ENCODE data around the gene PPP1R3E. TPM values are rescaled to one million over a fixed set of nuclear protein-coding genes. Genes with fewer than 3 reads are reported as not detected.
"Not testable (repeated sequence)": the region's sequence is repeated elsewhere in the genome, so short reads cannot be mapped to it uniquely, and the experiment has no call there.

PPP1R3E gene
- 6.8 and 7.5 TPM in 2 replicates for total RNA-seq (2014; rRNA removed; shearing (Covaris generic))
- polyA plus RNA-seq (2014; cell fraction: nucleus; rRNA removed), result 27.0 and 28.8 TPM in 2 replicates

DNA sequence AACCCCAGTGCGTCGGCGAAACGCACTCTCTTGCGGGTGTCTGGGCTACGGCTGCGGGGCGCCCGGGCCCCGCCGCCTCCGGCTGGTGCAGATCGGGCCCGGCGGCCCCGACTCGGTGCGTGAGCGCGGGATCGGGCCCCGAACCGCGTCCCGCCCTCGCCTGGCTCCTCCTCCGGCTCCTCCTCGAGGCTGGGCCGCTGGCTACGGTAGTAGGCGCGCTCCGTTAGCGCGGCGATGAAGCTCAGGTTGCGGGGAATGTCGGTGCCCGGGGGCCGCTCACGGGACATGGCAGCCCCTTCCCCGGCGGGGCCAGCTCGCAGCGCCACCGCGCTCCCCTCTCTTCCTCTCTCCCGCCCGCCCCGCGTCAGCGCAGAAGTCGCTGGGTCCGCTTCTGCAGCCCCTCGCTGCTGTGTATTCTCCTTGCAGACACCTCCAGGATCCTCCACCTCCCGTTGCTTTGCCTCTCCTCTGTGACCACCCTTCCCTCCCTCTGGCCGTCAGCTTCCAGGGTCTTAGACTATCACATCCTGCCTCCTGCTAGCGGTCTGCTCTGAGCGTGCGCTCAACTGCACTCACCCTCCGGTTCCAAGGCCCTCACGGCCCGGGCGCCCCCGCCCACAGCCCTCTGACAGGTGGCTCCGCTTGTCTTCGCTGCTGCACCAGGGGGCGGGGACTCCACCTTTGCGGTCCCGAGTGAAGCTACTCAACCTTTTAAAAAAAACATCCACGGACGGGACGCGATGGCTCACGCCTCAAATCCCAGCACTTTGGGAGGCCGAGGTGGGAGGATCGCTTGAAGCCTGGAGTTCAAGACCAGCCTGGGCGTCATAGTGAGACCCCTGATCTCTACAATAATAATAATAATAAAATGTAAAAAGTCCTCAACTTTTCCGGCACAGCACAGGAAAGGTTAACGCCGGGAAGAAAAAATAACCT, at the start of gene PPP1R3E:
Gene PPP1R3E, minus strand, starts transcription at position 570 of the 936 bp plus-strand sequence. Its CDS starts 283 bp downstream, at position 287.
- no peak for DNase-seq (ENCODE audit: extremely low read depth, low read depth)

DNA sequence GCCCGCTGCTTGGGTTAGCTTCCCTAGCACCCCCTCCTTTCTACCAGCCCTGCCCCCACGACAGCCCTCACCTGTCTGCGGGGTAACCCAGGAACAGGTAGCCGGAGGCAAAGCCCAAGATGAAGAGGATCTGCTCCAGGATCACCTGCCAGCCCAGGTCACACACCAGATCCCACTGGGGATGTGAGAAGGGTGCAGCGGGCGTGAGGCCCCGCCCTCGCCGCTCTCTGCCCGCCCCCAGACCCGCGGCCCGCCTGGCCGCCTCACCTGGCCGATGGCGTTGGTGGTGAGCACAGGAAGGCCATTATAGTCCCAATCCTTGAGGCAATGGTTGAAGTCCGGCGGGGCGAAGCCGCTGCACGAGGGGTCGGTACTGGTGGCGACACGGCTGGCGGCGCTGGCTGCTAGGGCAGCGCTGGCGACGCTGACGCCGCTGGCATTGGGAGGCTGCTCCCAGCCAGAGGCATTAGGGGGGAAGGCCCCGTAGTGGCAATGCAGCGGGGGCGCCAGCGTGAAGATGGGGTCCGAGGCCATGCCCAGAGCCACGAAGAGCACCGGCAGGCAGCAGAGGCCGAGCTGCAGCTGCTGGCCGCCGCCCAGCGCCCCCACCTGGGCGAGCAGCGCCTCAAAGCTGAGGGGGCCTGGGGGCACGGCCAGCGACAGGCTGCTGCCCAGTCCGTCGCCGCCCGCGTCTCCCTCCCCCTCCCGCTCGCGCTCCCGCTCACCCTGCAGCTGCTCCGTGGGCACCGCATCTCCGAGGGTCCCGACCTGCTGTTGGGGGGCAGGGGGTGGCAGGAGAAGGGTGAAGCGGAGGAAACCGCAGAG, 49.2 kb upstream of the PPP1R3E start:
- DNase-seq (ENCODE audit: extremely low read depth, low read depth), result no peak

GRCh38 chr14:23349156-23349845, 46.6 kb upstream of the PPP1R3E start:
- DNase-seq (ENCODE audit: extremely low read depth, low read depth), result no peak

GRCh38 chr14:23348297-23348655, 45.6 kb upstream of the PPP1R3E start:
- no peak for DNase-seq (ENCODE audit: extremely low read depth, low read depth)

- no peak for DNase-seq (ENCODE audit: extremely low read depth, low read depth)
Measured at GRCh38 chr14:23347406-23348296, 45.0 kb upstream of the PPP1R3E start.

DNA sequence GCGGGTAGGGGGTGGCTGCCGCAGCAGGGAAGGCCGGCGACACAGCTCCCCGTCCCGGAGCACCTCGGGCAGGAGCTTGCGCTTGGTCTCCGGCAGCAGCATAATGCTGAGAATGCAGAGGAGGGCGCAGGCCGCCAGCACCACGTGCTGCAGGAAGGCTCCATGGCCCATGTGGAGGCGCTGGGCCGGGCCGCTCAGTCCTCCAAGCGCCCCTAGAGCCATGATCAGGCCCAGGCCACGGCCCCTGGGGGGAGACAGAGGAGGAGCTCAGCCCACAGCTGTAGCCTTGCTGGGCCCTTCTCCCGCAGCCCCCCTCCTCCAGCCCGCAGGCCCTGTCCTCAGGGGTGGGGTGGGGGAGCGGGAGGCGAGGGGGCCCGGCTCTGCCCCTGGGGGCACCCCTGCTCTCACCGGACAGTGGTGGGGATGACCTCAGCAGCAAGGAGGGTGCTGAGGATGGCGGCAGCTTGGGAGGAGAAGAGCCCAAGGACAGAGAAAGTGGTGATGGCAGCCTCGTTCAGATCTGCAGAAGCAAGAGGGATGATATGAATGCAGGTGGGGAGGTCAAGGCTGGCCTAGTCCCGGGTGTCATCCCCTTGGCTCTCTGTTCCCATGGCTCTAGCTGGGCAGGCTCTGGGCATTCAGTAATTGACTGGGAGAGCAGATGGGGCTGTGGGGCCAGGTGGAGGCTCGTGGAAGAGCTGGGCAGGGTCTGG, 44.2 kb upstream of the PPP1R3E start:
- DNase-seq (ENCODE audit: extremely low read depth, low read depth), result no peak

DNA sequence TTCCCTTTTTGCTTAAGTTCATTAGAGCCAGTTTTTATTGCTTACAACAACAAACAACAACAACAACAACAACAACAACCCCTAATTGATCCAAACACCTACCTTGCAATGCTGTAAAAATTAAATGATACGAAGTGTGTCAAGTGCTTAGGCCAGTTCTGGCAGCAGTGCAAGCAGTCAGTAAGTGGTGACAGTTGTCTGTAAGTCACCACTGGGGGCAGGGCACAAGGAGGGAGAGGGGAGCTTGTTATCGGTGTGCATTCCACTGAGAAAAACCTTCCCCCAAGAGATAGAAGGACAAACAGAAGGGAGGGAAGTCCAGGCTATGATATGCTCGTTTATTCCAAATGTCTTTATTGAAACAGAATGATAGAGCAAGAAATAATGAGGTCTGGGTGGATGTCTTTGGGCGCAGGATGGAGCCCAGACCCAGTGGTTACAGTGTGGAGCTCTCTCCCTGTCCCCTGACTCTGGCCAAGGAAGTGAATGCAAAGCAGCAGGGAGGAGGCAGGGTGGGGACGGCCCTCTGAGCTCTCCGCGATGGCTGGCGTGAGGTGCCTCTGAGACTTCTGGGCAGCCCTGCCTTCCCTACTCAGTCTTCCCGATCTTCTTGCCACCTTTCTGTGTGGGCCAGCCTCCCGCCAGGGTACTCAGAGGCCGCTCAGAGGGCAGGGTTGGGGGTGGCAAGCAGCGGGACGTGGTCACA, 43.5 kb upstream of the PPP1R3E start:
- DNase-seq (ENCODE audit: extremely low read depth, low read depth), result no peak

DNA sequence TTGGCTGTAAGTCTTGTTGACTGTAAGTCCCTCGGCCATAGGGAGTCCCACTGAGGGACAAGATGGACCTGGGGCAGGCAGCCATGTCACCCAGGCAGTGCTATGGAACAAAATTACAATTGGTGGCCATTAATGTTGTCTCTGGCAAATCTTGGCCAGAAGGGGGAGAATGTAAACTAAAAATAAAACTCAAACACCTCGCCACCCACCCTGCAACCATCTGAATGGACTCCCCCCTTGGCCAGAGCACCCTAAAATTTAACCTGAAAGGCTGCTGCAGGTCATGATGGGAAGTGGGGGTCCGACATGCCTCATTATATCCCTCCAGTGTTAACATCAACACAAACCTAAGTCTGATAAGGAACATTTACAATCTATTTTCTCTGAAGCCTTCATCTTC, 41.8 kb upstream of the PPP1R3E start:
- no peak for DNase-seq (ENCODE audit: extremely low read depth, low read depth)

DNA sequence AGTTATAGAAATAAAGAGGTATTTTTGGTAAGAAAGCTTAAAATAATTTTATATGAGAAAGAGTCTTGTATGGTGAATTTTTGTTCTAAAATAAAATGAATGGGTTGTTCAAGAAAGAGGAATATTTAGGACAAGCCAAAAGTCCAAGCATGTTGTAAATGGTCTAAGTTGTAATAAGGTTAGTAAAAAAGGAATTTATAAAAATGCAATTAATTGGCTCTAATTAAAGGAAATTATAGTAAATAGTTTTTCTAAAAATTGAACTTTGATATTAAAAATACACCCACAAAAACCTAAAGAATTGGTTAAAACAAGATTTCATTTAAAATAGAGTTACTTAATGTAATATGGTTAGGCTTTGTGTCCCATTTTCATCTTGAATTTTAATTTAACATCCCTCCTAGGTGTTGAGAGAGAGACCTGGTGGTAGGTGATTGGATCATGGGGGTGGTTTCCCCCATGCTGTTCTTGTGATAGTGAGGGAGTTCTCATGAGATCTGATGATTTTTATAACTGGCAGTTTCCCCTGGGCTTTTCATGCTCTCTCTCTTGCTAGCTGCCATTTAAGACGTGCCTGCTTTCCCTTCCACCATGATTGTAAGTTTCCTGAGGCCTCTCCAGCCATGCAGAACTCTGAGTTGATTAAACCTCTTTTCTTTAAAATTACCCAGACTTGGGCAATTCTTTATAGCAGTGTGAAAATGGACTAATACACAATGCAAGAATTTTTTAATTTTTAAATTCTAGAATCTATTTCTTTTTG, 37.0 kb upstream of the PPP1R3E start:
- no peak for DNase-seq (ENCODE audit: extremely low read depth, low read depth)

- no peak for DNase-seq (ENCODE audit: extremely low read depth, low read depth)
Measured at GRCh38 chr14:23335623-23336022, 33.0 kb upstream of the PPP1R3E start.

- peak; percentile 70 for DNase-seq (ENCODE audit: extremely low read depth, low read depth)
Measured at GRCh38 chr14:23327947-23328744, 25.5 kb upstream of the PPP1R3E start.

DNA sequence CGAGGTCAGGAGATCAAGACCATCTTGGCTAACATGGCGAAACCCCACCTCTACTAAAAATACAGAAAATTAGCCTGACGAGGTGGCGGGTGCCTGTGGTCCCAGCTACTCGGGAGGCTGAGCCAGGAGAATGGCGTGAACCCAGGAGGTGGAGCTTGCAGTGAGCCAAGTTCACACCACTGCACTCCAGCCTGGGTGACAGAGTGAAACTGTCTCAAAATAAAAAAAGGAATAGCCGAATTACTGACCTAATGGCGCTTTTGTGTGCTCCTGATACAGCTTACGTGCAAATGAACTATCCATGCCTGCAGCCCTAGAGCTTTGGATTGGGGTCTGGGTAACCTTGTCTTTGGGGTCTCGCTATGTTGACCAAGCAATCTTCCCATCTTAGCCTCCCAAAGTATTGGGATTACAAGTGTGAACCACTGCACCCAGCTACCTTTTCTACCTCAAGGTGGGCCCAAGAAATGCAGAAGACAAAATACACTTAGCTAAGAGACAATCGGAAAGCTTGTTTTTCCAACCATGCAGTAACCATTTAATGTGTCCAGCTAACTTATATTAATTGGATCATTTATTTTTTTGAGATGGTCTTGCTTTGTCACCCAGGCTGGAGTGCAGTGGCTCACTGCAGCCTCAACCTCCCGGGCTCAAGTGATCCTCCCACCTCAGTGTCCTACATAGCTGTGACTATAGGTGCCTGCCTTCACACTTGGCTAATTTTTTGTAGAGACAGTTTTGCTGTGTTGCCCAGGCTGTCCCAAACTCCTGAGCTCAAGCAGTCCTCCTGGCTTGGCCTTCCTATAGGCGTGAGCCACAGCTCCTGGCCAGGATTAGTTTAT, 24.1 kb upstream of the PPP1R3E start:
- DNase-seq (ENCODE audit: extremely low read depth, low read depth), result no peak

- DNase-seq (ENCODE audit: extremely low read depth, low read depth), result not testable (repeated sequence)
Measured at GRCh38 chr14:23325746-23326145, 23.1 kb upstream of the PPP1R3E start.

DNA sequence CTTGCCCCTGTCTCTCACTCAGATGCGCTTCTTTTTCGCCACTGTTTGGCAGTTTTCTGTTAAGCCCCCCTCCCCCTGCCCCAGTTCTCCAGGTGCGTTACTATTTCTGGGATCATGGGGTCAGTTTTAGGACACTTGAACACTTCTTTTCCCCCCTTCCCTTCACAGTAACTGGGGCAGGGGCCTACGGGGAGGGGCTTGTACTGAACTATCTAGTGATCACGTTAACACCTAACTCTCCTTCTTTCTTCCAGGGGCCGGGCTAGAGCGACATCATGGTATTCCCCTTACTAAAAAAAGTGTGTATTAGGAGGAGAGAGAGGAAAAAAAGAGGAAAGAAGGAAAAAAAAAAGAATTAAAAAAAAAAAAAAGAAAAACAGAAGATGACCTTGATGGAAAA, 22.3 kb upstream of the PPP1R3E start:
- DNase-seq (ENCODE audit: extremely low read depth, low read depth), result no peak

- no peak for DNase-seq (ENCODE audit: extremely low read depth, low read depth)
Measured at GRCh38 chr14:23324455-23324846, 21.8 kb upstream of the PPP1R3E start.

DNA sequence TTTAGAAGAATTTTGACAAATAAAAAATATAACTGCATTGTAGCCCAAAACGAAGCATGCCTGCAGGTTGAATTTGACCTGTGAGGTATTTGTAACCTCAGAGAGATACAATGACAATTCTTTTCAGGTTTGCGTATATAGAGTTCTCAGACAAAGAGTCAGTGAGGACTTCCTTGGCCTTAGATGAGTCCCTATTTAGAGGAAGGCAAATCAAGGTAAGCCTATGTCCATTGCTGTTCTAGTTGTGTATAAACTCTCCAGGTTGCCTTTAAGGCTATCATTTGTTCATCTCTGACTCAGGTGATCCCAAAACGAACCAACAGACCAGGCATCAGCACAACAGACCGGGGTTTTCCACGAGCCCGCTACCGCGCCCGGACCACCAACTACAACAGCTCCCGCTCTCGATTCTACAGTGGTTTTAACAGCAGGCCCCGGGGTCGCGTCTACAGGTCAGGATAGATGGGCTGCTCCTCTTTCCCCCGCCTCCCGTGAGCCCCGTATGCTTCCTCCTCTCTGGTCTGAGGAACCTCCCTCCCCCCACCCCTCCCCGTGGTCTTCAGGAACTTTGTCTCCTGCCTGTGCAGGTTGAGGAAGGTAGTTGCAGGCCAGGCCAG, 21.3 kb upstream of the PPP1R3E start:
- no peak for DNase-seq (ENCODE audit: extremely low read depth, low read depth)
